Adipocyte (in vitro differentiated cells): ENCODE results near the gene SH3BP2.

Source experiments
- DNase-seq: peaks from one replicate; pipeline ENCODE4 v3.0.0-alpha.2; 2015; ENCODE audit warnings: low read depth
- H3K27me3 ChIP-seq: replicated peaks from 2 replicates; pipeline ENCODE4 v1.7.0; 2013; ENCODE audit warnings: mild to moderate bottlenecking, low read length, moderate library complexity; ENCODE audit not compliant: control insufficient read depth, insufficient read depth
- H3K36me3 ChIP-seq: 2 replicates; pipeline ENCODE4 v1.7.0; 2013; ENCODE audit warnings: low read length, mild to moderate bottlenecking, moderate library complexity; ENCODE audit not compliant: control insufficient read depth, insufficient read depth, severe bottlenecking
- H3K4me1 ChIP-seq: 2 replicates; pipeline ENCODE4 v1.7.0; 2013; ENCODE audit warnings: mild to moderate bottlenecking, low read length, moderate library complexity; ENCODE audit not compliant: control insufficient read depth, insufficient read depth
- H3K4me3 ChIP-seq: 2 replicates; pipeline ENCODE4 v1.7.0; 2013; ENCODE audit warnings: mild to moderate bottlenecking, low read length, moderate library complexity
- H3K9ac ChIP-seq: 2 replicates; pipeline ENCODE4 v1.7.0; 2013; ENCODE audit warnings: mild to moderate bottlenecking, low read length, moderate library complexity
- H3K9me3 ChIP-seq: 2 replicates; pipeline ENCODE4 v1.7.0; 2013; ENCODE audit warnings: mild to moderate bottlenecking, low read length, moderate library complexity; ENCODE audit not compliant: control insufficient read depth

The SH3BP2 gene

GRCh38 chr4:2846172-2846571 lies 53.3 kb downstream of the SH3BP2 start:
- H3K9me3 ChIP-seq = no peaks in the 10 kb centered on the region
- no peaks in the 10 kb centered on the region for H3K27me3 ChIP-seq
- DNase-seq = no peak
- no peak overlapping the region for H3K9ac ChIP-seq
- peaks cover 19% of the 10 kb centered on the region for H3K4me1 ChIP-seq
- no peaks in the 10 kb centered on the region for H3K36me3 ChIP-seq
- no peak overlapping the region for H3K4me3 ChIP-seq

DNA sequence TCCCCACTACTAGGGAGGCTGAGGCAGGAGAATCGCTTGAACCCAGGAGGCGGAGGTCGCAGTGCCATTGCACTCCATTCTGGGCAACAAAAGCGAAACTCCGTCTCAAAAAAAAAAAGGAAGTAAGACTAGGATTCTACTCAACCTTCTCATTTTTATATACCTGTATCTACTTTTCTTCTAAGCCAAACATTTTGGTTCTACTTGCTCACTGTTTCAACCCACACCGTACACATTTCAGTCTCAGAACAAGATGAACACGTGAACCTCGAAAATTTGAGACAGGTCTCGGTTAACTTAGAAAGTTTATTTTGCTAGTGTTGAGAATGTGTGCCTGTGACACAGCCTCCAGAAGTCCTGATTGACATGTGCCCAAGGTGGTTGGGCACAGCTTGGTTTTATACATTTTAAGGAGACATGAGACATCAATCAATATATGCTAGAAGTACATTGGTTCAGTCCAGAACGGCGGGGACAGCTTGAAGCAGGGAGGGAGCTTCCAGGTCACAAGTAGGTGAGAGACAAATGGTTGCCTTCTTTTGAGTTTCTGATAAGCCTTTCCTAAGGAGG lies 54.5 kb downstream of the SH3BP2 start:
- Histone ChIP-seq H3K27me3 (no peaks in the 10 kb centered on the region), H3K9me3 (no peaks in the 10 kb centered on the region), H3K36me3 (no peaks in the 10 kb centered on the region), H3K4me1 (peaks cover 20% of the 10 kb centered on the region), H3K4me3 (no peak overlapping the region), H3K9ac (no peak overlapping the region)
- DNase-seq = no peak

DNA sequence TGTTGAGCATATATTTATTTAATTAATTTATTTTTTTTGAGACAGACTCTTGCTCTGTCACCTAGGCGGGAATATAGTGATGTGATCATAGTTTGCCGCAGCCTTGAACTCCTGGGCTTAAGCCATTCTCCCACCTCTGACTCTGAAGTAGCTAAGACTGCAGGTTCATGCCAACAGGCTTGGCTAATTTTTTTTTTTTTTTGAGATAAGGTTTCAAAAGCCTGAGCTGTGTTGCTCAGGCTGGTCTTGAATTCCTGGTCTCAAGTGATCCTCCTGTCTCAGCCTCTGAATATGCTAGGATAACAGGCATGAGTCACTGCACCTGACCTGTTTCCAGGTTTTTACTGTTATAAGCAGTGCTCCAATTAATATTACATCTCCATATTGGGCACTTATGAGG lies 55.6 kb downstream of the SH3BP2 start:
- Histone ChIP-seq H3K9ac (no peak overlapping the region), H3K36me3 (peaks cover 2% of the 10 kb centered on the region), H3K4me1 (peaks cover 21% of the 10 kb centered on the region), H3K4me3 (no peak overlapping the region), H3K9me3 (no peaks in the 10 kb centered on the region), H3K27me3 (no peaks in the 10 kb centered on the region)
- DNase-seq = no peak

DNA sequence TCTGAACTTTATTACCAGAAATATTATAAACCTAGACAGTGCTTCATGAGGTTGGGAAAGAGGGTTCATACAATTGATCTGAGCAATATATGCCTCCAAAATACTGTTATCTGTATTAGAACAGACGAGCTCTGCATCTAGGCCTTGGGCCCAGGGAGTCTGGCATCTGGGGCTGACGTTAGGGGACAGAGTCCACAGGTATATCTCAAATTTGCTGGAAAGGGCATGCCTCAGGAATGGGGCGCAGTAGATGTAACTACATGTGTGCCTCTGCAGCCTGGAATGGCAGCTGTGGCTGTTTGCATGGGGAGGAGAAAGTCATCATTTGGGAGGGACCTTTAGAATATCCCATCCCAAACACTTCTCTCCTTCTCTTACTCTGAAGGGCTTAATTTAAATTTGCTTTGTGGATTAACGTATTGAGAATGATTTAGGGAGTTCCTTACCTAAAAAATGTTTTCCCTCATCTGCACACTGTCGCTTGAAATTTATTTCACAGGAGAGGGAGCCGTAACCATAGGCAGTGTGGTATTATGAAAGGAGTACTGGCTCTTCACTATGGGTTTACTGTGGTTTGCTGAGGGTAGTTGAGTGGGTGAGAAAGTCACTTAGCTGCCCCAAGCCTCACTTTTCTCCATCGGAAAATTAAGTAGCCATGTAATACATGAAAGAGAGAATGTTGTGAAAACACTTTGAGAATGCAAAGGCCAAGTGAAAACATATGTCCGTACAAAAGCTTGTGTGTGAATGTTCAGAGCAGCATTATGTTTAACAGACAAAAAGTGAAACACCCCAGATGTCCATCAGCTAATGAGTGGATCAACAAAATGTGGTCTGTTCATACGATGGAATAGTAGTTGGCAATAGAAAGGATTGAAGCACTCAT lies 56.6 kb downstream of the SH3BP2 start:
- Histone ChIP-seq H3K9ac (no peak overlapping the region), H3K9me3 (no peaks in the 10 kb centered on the region), H3K27me3 (no peaks in the 10 kb centered on the region), H3K4me3 (no peak overlapping the region), H3K4me1 (peaks cover 21% of the 10 kb centered on the region), H3K36me3 (peaks cover 13% of the 10 kb centered on the region)
- DNase-seq = peak; percentile 78

GRCh38 chr4:2850966-2851798 lies 58.3 kb downstream of the SH3BP2 start:
- H3K4me3 ChIP-seq = no peak overlapping the region
- H3K9ac ChIP-seq = no peak overlapping the region
- DNase-seq = no peak
- peaks cover 11% of the 10 kb centered on the region for H3K4me1 ChIP-seq
- H3K9me3 ChIP-seq = no peaks in the 10 kb centered on the region
- peaks cover 17% of the 10 kb centered on the region for H3K36me3 ChIP-seq
- H3K27me3 ChIP-seq = no peaks in the 10 kb centered on the region

DNA sequence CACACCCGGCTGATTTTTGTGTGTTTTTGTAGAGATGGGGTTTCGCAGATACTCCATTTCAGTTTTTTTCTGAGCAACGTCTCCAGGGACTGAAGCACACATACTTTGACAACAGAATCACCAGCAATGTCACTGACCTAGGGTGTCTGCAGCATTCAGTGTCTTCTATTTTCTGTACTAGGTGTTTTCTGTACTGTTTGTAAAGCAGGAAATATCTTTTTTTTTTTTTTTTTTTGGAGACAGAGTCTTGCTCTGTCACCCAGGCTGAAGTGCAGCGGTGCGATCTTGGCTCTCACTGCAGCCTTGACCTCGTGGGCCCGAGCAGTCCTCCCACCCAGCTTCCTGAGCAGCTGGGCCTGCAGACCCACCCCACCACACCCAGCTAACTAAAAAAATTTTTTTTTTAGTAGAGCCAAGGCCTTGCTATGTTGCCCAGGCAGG lies 59.6 kb downstream of the SH3BP2 start:
- Histone ChIP-seq H3K9me3 (no peaks in the 10 kb centered on the region), H3K4me1 (peaks cover 11% of the 10 kb centered on the region), H3K9ac (no peak overlapping the region), H3K36me3 (peaks cover 17% of the 10 kb centered on the region), H3K4me3 (no peak overlapping the region), H3K27me3 (no peaks in the 10 kb centered on the region)
- no peak for DNase-seq

GRCh38 chr4:2855584-2855983 lies 62.7 kb downstream of the SH3BP2 start:
- no peak for DNase-seq
- Histone ChIP-seq H3K4me1 (peaks cover 35% of the 10 kb centered on the region), H3K4me3 (no peak overlapping the region), H3K27me3 (no peaks in the 10 kb centered on the region), H3K36me3 (peaks cover 17% of the 10 kb centered on the region), H3K9ac (no peak overlapping the region), H3K9me3 (no peaks in the 10 kb centered on the region)

- no peaks in the 10 kb centered on the region for H3K27me3 ChIP-seq
- peaks cover 17% of the 10 kb centered on the region for H3K36me3 ChIP-seq
- peaks cover 42% of the 10 kb centered on the region for H3K4me1 ChIP-seq
- no peaks in the 10 kb centered on the region for H3K9me3 ChIP-seq
- H3K4me3 ChIP-seq = no peak overlapping the region
- H3K9ac ChIP-seq = no peak overlapping the region
- no peak for DNase-seq
Observed at GRCh38 chr4:2856266-2856665, 63.4 kb downstream of the SH3BP2 start.

GRCh38 chr4:2857349-2857927 lies 64.6 kb downstream of the SH3BP2 start:
- no peak for DNase-seq
- Histone ChIP-seq H3K4me1 (peaks cover 52% of the 10 kb centered on the region), H3K9me3 (no peaks in the 10 kb centered on the region), H3K9ac (no peak overlapping the region), H3K4me3 (no peak overlapping the region), H3K36me3 (peaks cover 17% of the 10 kb centered on the region), H3K27me3 (no peaks in the 10 kb centered on the region)

- peak; percentile 56 for DNase-seq
- peak overlapping the region; percentile 36 for H3K9ac ChIP-seq
- peaks cover 58% of the 10 kb centered on the region for H3K4me1 ChIP-seq
- no peaks in the 10 kb centered on the region for H3K9me3 ChIP-seq
- H3K36me3 ChIP-seq = peaks cover 13% of the 10 kb centered on the region
- H3K27me3 ChIP-seq = no peaks in the 10 kb centered on the region
- peak overlapping the region; percentile 34 for H3K4me3 ChIP-seq
Observed at GRCh38 chr4:2858451-2859217, 65.7 kb downstream of the SH3BP2 start.
